Prostate gland (tissue), 2 donors: ENCODE results near the gene TPBG. TPM values are rescaled to one million over a fixed set of nuclear protein-coding genes. Genes with fewer than 3 reads are reported as not detected.

Source experiments
- DNase-seq: peaks from one replicate; pipeline ENCODE4 v3.0.0-alpha.2; 2019; ENCODE audit warnings: low spot score
- H3K27ac ChIP-seq, 2 donors: fragments of 200-600 bp; sonication (generic); 2 replicates each; pipeline ENCODE4 v1.5.1; 2017 to 2019
- H3K27me3 ChIP-seq: fragments of 200-600 bp; sonication (generic); replicated peaks from 2 replicates; pipeline ENCODE4 v1.5.1; 2019; ENCODE audit not compliant: insufficient read depth
- H3K36me3 ChIP-seq, 2 donors: fragments of 200-600 bp; sonication (generic); 1 replicate in 1 of 2; 2 replicates in 1 of 2; pipeline versions ENCODE4 v1.5.1 to v1.8.1; 2017 to 2019
- H3K4me1 ChIP-seq: fragments of 200-600 bp; sonication (generic); replicated peaks from 2 replicates; pipeline ENCODE4 v1.5.1; 2019
- H3K4me3 ChIP-seq, 2 donors: fragments of 200-600 bp; sonication (generic); 2 replicates each; pipeline ENCODE4 v1.5.1; 2017 to 2019
- H3K9me3 ChIP-seq: fragments of 200-600 bp; sonication (generic); 2 replicates; pipeline ENCODE4 v1.5.1; 2017
- POLR2A ChIP-seq: fragments of 450-650 bp; IDR thresholded peaks from one replicate; pipeline ENCODE4 v1.6.1; 2016; ENCODE audit warnings: antibody characterized with exemption, mild to moderate bottlenecking
- POLR2AphosphoS5 ChIP-seq: sonication (generic); formaldehyde crosslinking; IDR thresholded peaks from one replicate; pipeline ENCODE4 v1.6.1; 2017; ENCODE audit warnings: antibody characterized with exemption
- WGBS: methylation state at CpG from one replicate; pipeline ENCODE4 v1.1.5; 2018; 5-methylcytosine and 5-hydroxymethylcytosine counted together
- intact Hi-C: fragments of 100-400 bp; cut with DNase I; formaldehyde crosslinking; loops from one replicate; pipeline ENCODE4 v1.14.2; 2022
- total RNA-seq, 2 donors: library from RNA; depleted of rRNA; stranded (reverse); fragments of >200 nt; gene quantifications; one replicate each; pipeline ENCODE4 v1.1.0, GENCODE V29; 2016
- TF ChIP-seq, protein P1 (sequence below), 4 experiments: fragments of 200-600 bp in 2 of 4; fragments of 450-650 bp in 2 of 4; sonication (generic) in 2 of 4; IDR thresholded peaks; 1 replicate in 3 of 4; 2 replicates in 1 of 4; pipeline ENCODE4 v1.5.1; 2016 to 2019; ENCODE audit warnings: antibody characterized with exemption in 4 of 4, mild to moderate bottlenecking in 2 of 4, moderate library complexity in 2 of 4

The TPBG gene
- total RNA-seq, 2 donors from 2014 or later = 21.0 to 24.7 TPM

- no peak overlapping the region for H3K4me3 ChIP-seq
- H3K27me3 ChIP-seq = no peaks in the 10 kb centered on the region
- TF ChIP-seq POLR2A (no peak), POLR2AphosphoS5 (no peak)
- TF ChIP-seq, protein P1, sequence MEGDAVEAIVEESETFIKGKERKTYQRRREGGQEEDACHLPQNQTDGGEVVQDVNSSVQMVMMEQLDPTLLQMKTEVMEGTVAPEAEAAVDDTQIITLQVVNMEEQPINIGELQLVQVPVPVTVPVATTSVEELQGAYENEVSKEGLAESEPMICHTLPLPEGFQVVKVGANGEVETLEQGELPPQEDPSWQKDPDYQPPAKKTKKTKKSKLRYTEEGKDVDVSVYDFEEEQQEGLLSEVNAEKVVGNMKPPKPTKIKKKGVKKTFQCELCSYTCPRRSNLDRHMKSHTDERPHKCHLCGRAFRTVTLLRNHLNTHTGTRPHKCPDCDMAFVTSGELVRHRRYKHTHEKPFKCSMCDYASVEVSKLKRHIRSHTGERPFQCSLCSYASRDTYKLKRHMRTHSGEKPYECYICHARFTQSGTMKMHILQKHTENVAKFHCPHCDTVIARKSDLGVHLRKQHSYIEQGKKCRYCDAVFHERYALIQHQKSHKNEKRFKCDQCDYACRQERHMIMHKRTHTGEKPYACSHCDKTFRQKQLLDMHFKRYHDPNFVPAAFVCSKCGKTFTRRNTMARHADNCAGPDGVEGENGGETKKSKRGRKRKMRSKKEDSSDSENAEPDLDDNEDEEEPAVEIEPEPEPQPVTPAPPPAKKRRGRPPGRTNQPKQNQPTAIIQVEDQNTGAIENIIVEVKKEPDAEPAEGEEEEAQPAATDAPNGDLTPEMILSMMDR (IDR thresholded peaks at IDR 0.05) = no peak
- H3K9me3 ChIP-seq = no peaks in the 10 kb centered on the region
- H3K36me3 ChIP-seq = no peaks in the 10 kb centered on the region
- 94% methylated on average over 3 of the region's 3 CpGs for WGBS
- no peak for DNase-seq
- no peak overlapping the region for H3K27ac ChIP-seq
- no peaks in the 10 kb centered on the region for H3K4me1 ChIP-seq
- intact Hi-C loops = no loop called here
These were observed 9.0 kb downstream of the TPBG start for GRCh38 chr6:82372656-82373055.

DNA sequence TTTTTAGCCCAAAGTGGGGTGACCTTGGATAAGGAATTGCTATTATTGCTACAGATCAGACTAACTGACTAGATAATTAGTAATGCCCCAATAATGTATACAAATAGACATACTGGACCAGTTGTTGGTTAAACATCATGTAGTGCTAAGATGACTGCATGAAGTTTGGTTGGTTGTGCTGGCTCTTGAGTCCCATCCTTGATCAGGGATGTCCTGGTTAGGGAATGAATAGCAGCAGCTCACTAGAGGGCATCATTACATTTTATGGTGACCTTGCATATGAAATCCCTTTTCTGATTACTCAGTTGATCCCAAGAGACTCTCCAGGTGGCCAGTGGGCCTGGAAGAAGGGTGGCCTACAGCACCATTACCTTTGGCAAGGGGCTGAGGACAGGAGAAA is 10.9 kb downstream of the TPBG start:
- Histone ChIP-seq H3K4me3 (no peak overlapping the region), H3K4me1 (no peaks in the 10 kb centered on the region), H3K36me3 (no peaks in the 10 kb centered on the region), H3K9me3 (no peaks in the 10 kb centered on the region), H3K27ac (no peak overlapping the region), H3K27me3 (no peaks in the 10 kb centered on the region)
- no peak for DNase-seq
- intact Hi-C loops = no loop called here
- no peak for TF ChIP-seq POLR2A

DNA sequence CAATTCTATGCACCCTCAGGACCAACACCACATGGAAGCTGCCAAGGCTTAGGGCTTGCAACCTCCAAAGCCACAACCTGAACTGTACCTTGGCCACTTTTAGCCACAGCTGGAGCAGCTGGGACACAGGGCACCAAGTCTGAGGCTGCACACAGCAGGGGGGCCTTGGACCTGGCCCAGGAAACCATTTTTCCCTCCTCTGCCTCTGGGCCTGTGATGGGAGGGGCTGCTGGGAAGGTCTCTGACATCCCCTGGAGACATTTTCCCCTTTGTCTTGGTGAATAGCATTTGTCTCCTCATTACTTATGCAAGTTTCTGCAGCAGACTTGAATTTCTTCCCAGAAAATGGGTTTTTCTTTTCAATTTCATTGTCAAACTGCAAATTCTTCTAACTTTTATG is 13.0 kb downstream of the TPBG start:
- H3K27ac ChIP-seq = no peak overlapping the region
- H3K27me3 ChIP-seq = no peaks in the 10 kb centered on the region
- no peaks in the 10 kb centered on the region for H3K9me3 ChIP-seq
- no peaks in the 10 kb centered on the region for H3K36me3 ChIP-seq
- no peaks in the 10 kb centered on the region for H3K4me1 ChIP-seq
- no peak overlapping the region for H3K4me3 ChIP-seq
- no peak for DNase-seq
- intact Hi-C loops = no loop called here
- TF ChIP-seq POLR2AphosphoS5 (no peak), POLR2A (no peak)
- TF ChIP-seq, protein P1 (IDR thresholded peaks at IDR 0.05) = no peak

- intact Hi-C loops = no loop called here
- Histone ChIP-seq H3K27ac (no peak overlapping the region), H3K36me3 (no peaks in the 10 kb centered on the region), H3K4me3 (no peak overlapping the region), H3K27me3 (no peaks in the 10 kb centered on the region), H3K9me3 (no peaks in the 10 kb centered on the region), H3K4me1 (no peaks in the 10 kb centered on the region)
- TF ChIP-seq POLR2AphosphoS5 (no peak), POLR2A (no peak)
- TF ChIP-seq, protein P1 (IDR thresholded peaks at IDR 0.05) = no peak
- WGBS = 96% methylated on average over 9 of the region's 9 CpGs
- DNase-seq = no peak
These were observed 17.1 kb downstream of the TPBG start for GRCh38 chr6:82380566-82381185.

- intact Hi-C loops = no loop called here
- TF ChIP-seq POLR2AphosphoS5 = no peak
- TF ChIP-seq POLR2A = no peak
- TF ChIP-seq, protein P1 (IDR thresholded peaks at IDR 0.05) = no peak
- Histone ChIP-seq H3K4me3 (no peak overlapping the region), H3K9me3 (no peaks in the 10 kb centered on the region), H3K4me1 (no peaks in the 10 kb centered on the region), H3K27me3 (no peaks in the 10 kb centered on the region), H3K36me3 (no peaks in the 10 kb centered on the region), H3K27ac (no peak overlapping the region)
- no peak for DNase-seq
- 93% methylated on average over 1 of the region's 1 CpG for WGBS
These were observed 17.7 kb downstream of the TPBG start for GRCh38 chr6:82381278-82381677.
